OCI-LY7 (cell line): ENCODE results near the gene ZNF577.

Experiments
- CTCF ChIP-seq: fragments of 200-600 bp; sonication (generic); conservative IDR thresholded peaks from 2 replicates; pipeline ENCODE4 v1.5.1; 2014; ENCODE audit warnings: mild to moderate bottlenecking, antibody characterized with exemption, low read length, moderate library complexity, mixed read lengths
- EZH2phosphoT487 ChIP-seq: fragments of 200-600 bp; sonication (generic); IDR thresholded peaks from 2 replicates; pipeline ENCODE4 v1.6.1; 2018; ENCODE audit warnings: low read depth, borderline replicate concordance, mild to moderate bottlenecking, mixed run types, antibody characterized with exemption, low read length, moderate library complexity, mixed read lengths

GRCh38 chr19:51889934-51890333 lies 2.2 kb upstream of the ZNF577 start:
- TF ChIP-seq EZH2phosphoT487 (no peak), CTCF (no peak)
